Hepatocyte (in vitro differentiated cells): ENCODE data around the gene HINT3. TPM values are rescaled to one million over a fixed set of nuclear protein-coding genes. Genes with fewer than 3 reads are reported as not detected.

ENCODE experiments used
- DNase-seq: peaks from one replicate; pipeline ENCODE4 v3.0.0-alpha.2; 2016; ENCODE audit warnings: low spot score
- H2AFZ ChIP-seq: fragments of 200-600 bp; sonication (generic); 2 replicates; pipeline ENCODE4 v1.6.0; 2016; ENCODE audit warnings: antibody characterized with exemption, mild to moderate bottlenecking
- H3K27ac ChIP-seq: fragments of 200-600 bp; sonication (generic); 2 replicates; pipeline ENCODE4 v1.5.1; 2016; ENCODE audit warnings: mild to moderate bottlenecking
- H3K27me3 ChIP-seq: fragments of 200-600 bp; sonication (generic); 2 replicates; pipeline ENCODE4 v1.6.1; 2016
- H3K36me3 ChIP-seq: fragments of 200-600 bp; sonication (generic); replicated peaks from 2 replicates; pipeline ENCODE4 v1.5.1; 2016; ENCODE audit warnings: low read depth; ENCODE audit not compliant: insufficient read depth
- H3K4me1 ChIP-seq: fragments of 200-600 bp; sonication (generic); 2 replicates; pipeline ENCODE4 v1.5.1; 2016; ENCODE audit warnings: mild to moderate bottlenecking, moderate library complexity; ENCODE audit not compliant: insufficient read depth
- H3K4me2 ChIP-seq: fragments of 200-600 bp; sonication (generic); 2 replicates; pipeline ENCODE4 v1.6.0; 2016
- H3K4me3 ChIP-seq: fragments of 200-600 bp; sonication (generic); 2 replicates; pipeline ENCODE4 v1.5.1; 2016; ENCODE audit warnings: mild to moderate bottlenecking
- H3K79me2 ChIP-seq: fragments of 200-600 bp; sonication (generic); 2 replicates; pipeline ENCODE4 v1.6.0; 2017; ENCODE audit warnings: mild to moderate bottlenecking
- H3K9me2 ChIP-seq: fragments of 200-600 bp; sonication (generic); replicated peaks from 2 replicates; pipeline ENCODE4 v1.6.0; 2017; ENCODE audit warnings: mild to moderate bottlenecking; ENCODE audit not compliant: insufficient read depth
- H3K9me3 ChIP-seq: fragments of 200-600 bp; sonication (generic); 2 replicates; pipeline ENCODE4 v1.5.1; 2016; ENCODE audit warnings: low read depth, mild to moderate bottlenecking
- H4K20me1 ChIP-seq: fragments of 200-600 bp; sonication (generic); 2 replicates; pipeline ENCODE4 v1.6.0; 2016; ENCODE audit warnings: mild to moderate bottlenecking; ENCODE audit not compliant: insufficient read depth, poor library complexity, severe bottlenecking
- EZH2 ChIP-seq: fragments of 200-600 bp; sonication (generic); IDR thresholded peaks from 2 replicates; pipeline ENCODE4 v1.6.1; 2016; ENCODE audit warnings: antibody characterized with exemption, mild to moderate bottlenecking, borderline replicate concordance
- EZH2phosphoT487 ChIP-seq: fragments of 200-600 bp; sonication (generic); IDR thresholded peaks from one replicate; pipeline ENCODE4 v1.6.1; 2018; ENCODE audit warnings: antibody characterized with exemption, mild to moderate bottlenecking, low read depth, moderate library complexity; ENCODE audit not compliant: unreplicated experiment, severe bottlenecking
- WGBS: methylation state at CpG from one replicate; pipeline ENCODE4 v1.1.6; 2016; ENCODE audit warnings: low lambda C conversion rate; ENCODE audit errors: missing lambda C conversion rate; 5-methylcytosine and 5-hydroxymethylcytosine counted together
- polyA plus RNA-seq: library from polyadenylated mRNA; unstranded; fragments of >200 nt; fragmentation: Nextera tagmentation; extraction: Ambion mirVana; gene quantifications from 2 replicates; pipeline ENCODE4 v1.2.1, GENCODE V29; 2016
- total RNA-seq: library from RNA; depleted of rRNA; stranded (reverse); fragments of >200 nt; gene quantifications from 2 replicates; pipeline ENCODE4 v1.2.3, GENCODE V29; 2014
- TF ChIP-seq, protein P1 (sequence below): fragments of 200-600 bp; sonication (generic); IDR thresholded peaks from 2 replicates; pipeline ENCODE4 v1.5.1; 2016; ENCODE audit warnings: antibody characterized with exemption, mild to moderate bottlenecking; ENCODE audit not compliant: poor library complexity

Gene HINT3
- total and polyA plus RNA-seq, 2 experiments from 2014 or later, result 15.4 to 32.9 TPM

DNA sequence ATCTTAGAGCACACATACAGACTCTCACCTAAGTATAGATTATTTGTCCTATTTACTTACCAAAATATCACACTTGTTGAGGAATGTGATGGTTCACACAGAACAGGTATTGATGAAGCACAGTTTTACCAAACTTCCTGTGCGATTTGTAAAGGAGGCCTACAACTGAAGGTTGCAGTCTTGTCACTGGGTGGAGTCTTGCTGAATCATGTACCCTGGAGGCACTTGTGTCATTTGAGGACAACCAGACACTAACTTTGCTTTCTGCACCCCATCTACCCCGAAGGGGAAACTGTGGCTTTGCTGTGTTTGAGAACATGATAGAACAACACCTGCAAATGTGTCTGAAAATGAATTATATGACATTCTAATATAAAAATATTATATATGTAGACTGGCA is 32.4 kb upstream of the HINT3 start:
- Histone ChIP-seq H3K9me2 (no peaks in the 10 kb centered on the region), H4K20me1 (no peaks in the 10 kb centered on the region), H3K36me3 (no peaks in the 10 kb centered on the region), H3K4me3 (no peak overlapping the region), H3K27me3 (no peaks in the 10 kb centered on the region), H3K79me2 (peaks cover 3% of the 10 kb centered on the region), H3K4me1 (no peaks in the 10 kb centered on the region), H3K9me3 (no peaks in the 10 kb centered on the region), H3K4me2 (no peak overlapping the region), H3K27ac (no peak overlapping the region), H2AFZ (no peak overlapping the region)
- 63% methylated on average over 2 of the region's 2 CpGs for WGBS
- TF ChIP-seq, protein P1, sequence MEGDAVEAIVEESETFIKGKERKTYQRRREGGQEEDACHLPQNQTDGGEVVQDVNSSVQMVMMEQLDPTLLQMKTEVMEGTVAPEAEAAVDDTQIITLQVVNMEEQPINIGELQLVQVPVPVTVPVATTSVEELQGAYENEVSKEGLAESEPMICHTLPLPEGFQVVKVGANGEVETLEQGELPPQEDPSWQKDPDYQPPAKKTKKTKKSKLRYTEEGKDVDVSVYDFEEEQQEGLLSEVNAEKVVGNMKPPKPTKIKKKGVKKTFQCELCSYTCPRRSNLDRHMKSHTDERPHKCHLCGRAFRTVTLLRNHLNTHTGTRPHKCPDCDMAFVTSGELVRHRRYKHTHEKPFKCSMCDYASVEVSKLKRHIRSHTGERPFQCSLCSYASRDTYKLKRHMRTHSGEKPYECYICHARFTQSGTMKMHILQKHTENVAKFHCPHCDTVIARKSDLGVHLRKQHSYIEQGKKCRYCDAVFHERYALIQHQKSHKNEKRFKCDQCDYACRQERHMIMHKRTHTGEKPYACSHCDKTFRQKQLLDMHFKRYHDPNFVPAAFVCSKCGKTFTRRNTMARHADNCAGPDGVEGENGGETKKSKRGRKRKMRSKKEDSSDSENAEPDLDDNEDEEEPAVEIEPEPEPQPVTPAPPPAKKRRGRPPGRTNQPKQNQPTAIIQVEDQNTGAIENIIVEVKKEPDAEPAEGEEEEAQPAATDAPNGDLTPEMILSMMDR, result no peak
- TF ChIP-seq EZH2 (no peak), EZH2phosphoT487 (no peak)
- no peak for DNase-seq

DNA sequence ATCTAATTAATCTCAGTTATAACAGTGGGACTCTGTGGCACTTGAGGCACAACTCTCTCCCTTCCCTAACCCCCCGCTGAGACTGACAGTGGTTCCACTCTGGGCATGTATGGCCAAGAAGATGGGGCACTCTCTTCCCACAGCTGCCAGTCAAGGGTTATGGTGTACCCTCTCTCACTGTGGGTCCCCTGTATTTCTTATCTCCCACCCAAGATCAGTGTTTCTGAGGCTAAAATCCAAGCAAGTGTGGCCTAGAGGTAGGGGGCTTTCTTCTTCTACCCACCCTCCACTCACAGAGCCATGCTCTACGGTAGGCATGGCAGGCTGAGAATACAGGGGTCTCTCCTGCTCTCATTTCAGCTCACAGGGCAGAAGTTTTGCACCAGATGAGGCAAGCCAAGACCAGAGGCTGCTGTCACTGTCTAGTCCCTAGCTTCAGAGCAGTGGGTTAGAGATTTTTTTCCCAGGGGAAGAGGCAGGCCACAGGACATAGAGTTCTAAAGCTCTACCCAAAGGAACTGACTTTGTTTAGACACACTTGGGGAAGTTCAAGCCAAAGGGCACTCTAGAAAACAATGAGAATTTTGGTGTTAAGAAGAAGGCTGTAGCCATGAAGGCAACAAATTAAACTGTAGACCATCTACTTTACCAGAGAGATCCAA is 31.7 kb upstream of the HINT3 start:
- Histone ChIP-seq H3K36me3 (no peaks in the 10 kb centered on the region), H3K27ac (no peak overlapping the region), H2AFZ (no peak overlapping the region), H4K20me1 (no peaks in the 10 kb centered on the region), H3K4me1 (no peaks in the 10 kb centered on the region), H3K79me2 (peaks cover 3% of the 10 kb centered on the region), H3K4me3 (no peak overlapping the region), H3K9me2 (no peaks in the 10 kb centered on the region), H3K27me3 (no peaks in the 10 kb centered on the region), H3K9me3 (no peaks in the 10 kb centered on the region), H3K4me2 (no peak overlapping the region)
- TF ChIP-seq, protein P1, result no peak
- TF ChIP-seq EZH2phosphoT487, result no peak
- TF ChIP-seq EZH2, result no peak
- 86% methylated on average over 2 of the region's 2 CpGs for WGBS
- no peak for DNase-seq

DNA sequence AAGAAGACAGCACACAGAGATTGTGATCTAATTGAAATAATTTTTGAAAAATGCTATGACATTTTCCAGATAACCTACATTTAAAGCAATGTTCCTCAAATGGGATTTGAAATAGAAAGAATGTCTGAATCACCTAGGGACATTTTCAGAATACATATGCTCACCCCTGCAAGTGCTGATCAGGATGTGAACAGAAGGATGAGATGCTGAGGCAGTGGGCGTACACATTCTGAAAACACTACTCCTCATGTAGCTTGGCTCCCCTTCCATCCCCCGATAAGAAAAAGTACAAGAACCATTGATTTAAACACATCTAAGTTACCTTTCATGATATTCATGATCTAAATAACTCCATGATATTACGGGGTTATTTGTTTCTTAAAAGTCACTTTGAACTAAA is 29.9 kb upstream of the HINT3 start:
- Histone ChIP-seq H3K4me3 (no peak overlapping the region), H3K36me3 (no peaks in the 10 kb centered on the region)

More for the DNA sequence above, 29.9 kb upstream of the HINT3 start:
- Histone ChIP-seq H2AFZ (no peak overlapping the region), H3K4me2 (no peak overlapping the region), H3K27me3 (no peaks in the 10 kb centered on the region), H3K4me1 (no peaks in the 10 kb centered on the region), H3K9me2 (no peaks in the 10 kb centered on the region), H3K79me2 (no peaks in the 10 kb centered on the region), H3K27ac (no peak overlapping the region), H4K20me1 (no peaks in the 10 kb centered on the region), H3K9me3 (no peaks in the 10 kb centered on the region)
- DNase-seq, result no peak
- 96% methylated on average over 3 of the region's 3 CpGs for WGBS
- TF ChIP-seq, protein P1, result no peak
- TF ChIP-seq EZH2 (no peak), EZH2phosphoT487 (no peak)
